ENCODE data around the gene FGR.

Gene FGR

DNA sequence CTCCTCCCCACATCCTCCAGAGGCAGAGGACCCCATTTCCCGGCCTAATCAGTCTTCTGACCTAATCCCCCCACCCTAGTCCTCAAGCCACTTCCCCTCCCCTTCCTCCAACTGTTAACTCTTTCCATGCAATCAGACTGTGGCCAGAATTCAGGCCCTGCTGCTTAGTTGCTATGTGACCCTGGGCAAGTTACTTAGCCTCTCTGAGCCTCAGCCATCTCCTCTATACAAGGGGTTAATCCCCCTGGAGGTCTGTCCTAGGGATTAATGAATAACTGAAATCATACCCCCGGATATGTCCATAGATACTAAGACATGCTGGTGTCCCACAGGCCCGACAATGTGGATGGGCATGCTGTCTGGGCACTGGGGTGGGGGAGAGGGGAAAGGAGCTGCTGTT lies 49.3 kb downstream of the FGR start:
- DNase-seq, result no peak

DNA sequence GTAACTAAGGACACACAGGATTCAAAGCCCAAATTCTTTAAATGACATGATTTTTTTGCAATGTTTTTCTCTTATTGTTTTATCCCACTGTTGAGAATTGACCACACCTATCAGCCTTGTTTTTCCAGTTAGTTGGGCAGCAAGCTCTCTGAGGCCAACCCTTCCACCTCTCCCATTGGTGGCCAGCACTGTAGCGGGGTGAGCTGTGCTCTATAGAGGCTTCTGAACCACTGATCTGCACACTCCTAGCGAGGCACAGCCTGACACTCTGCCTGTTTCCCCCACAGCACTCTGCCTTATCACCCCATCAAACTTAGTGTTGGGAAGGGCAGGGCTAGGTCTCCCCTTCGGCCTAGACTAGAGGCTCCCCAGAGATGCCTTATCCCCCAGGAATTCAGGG lies 50.5 kb downstream of the FGR start:
- no peak for DNase-seq

DNA sequence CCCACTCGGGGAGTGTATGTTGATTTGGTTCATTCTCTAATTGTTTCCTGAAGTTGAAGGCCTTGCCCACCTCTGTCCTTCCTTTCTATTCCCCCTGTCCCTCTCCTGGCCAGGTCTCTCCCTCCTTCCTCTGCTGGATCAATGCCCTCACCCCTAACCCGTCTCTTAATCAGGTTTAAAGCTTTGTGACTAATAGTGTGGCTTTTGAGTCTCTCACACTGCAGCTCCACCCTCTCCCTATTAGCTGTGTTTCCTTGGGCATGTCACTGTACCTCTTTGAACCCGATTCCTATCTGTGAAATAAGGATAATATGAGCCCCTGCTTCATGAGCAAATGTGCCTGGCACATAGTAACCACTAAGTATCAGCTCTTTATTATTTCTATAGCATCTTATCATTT lies 51.5 kb downstream of the FGR start:
- DNase-seq, result no peak

DNA sequence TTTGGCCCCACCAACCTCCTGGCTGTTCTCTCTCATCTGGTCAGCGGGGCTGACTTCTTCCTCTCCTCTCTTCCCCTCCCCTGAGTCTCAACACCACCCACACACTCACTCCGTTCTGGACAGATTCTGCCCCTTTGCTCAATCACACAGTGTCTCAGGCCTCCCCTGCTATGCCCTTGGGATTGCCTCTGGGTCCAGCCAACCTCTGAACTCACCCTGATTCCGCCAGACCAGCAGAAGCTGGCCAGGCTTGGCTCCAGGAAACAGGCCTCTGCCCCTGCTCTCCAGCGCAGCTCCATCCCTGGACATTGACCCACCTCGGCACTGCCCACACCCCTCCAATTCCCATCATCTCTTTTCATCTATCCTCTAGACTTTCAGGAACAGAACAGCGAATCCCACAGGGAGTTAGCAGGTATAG lies 53.2 kb downstream of the FGR start:
- no peak for DNase-seq

DNA sequence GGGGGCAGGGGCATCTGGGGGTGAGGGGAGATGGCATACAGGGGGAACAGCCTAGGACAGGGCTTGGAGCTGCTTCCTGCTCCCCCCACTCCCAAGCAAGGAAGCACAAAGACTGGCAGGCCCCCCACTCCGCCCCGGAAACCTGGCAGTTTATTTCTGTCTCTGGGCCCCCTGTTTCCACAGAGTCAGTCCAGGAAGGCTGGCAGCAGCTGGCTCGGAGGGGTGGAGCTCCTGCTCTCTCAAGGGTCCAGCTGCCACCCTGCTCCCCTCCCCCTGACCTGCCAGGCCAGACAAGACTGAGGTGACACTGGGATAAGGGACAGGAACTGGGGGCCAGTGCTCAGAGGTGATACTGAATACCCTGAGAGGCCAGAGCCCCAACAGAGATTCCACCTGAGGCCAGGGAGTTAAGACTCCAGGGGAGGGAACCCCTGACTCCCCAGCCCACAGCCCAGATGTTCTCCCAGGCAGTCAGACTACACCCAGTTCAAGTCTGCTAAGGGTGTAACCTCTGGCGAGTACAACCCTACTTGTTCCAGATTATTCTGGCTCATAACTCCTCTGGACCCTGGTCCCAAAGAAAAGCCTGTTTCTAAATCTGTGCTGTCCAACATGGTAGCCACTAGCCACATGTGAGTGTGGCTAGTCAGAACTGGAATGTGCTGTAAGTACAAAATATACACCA lies 57.3 kb downstream of the FGR start:
- DNase-seq, result no peak

DNA sequence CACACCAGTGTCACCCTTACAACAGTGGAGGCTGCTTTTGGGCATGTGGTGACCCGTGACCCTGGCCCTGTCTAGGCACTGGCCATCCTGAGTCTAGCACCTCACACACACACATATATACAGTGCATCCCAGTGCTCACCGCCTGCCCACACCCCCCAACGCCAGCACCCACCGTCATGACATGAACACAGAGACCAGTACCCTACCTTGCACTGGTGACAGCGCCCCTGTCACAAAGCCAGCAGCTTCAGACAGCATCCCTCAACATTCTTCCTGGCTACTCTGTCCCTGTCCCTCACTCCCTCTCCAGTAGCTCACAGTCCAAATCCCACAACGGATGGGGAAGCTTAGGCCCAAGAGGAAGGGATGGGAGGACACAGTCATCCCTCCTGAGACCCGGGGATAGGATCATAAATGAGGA lies 58.2 kb downstream of the FGR start:
- DNase-seq, result no peak

DNA sequence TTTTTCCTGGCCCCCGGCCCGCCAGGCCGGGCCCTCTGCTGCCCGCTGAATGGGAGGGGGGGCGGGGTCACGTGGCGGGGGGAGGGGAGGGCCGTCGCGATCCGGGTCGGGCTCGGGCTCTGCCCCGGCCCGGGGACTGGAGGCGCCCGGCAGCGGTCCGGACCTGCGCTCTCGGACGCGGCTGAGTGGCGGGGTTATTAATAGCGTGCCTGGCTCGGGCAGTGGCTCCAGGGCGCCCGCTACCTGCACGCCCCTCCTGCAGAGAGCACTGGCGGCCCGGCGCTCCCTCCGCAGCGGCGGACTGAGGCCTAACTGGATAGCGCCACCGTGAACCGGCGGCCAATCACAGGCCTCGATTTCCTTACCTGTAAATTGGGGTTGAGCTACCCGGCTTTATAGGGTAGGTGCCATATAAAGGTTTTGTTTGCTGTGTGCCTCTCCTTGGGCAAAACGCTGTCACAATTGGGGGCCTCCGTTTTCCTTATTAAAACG lies 59.1 kb downstream of the FGR start:
- no peak for DNase-seq

DNA sequence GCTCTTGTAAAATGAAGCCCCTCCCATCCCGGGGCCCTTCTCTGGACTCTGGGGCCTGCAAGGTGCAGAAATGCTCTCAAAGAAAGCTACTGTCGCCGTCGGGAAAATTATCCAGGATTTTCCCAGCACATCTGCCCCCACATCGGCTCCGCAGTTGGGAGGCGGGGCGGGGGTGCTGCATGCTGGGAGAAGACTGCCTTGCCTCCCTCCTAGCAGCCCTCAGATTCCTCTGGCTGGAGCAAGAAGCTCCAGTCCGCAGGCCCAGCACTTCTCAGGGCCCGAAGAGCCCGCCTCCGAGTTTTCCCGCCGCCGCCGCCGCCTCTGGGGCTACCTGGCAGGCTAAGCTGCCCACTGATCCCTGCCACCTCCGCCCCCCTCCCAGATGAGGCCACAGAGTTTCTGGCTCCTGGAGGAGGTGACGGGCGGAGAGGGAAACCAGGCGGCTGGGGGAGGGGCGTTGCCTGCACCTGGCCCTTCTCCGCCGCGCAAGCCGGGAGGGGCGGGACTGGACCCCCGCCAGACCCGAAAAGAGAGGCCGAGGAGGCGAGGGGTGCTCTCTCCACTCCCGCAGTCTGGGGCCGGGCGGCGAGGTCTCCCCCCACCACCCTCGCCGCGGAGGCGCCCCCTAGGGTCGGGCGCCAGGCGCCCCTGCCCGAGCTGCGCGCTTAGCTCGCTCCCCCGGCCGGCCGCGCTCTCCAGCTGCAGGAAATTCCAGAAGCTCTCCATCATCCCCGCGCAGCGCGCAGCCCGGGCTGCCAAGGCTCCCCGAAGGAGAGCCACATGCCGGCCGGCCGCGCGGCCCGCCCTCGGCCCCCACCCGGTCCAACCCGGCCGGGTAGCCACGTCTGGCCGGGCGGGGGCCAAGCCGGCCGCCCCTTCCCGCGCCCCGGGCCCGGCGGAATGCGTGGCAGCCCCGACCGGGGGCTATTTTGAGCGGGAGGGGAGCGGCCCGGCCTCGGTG lies 59.8 kb downstream of the FGR start:
- no peak for DNase-seq

DNA sequence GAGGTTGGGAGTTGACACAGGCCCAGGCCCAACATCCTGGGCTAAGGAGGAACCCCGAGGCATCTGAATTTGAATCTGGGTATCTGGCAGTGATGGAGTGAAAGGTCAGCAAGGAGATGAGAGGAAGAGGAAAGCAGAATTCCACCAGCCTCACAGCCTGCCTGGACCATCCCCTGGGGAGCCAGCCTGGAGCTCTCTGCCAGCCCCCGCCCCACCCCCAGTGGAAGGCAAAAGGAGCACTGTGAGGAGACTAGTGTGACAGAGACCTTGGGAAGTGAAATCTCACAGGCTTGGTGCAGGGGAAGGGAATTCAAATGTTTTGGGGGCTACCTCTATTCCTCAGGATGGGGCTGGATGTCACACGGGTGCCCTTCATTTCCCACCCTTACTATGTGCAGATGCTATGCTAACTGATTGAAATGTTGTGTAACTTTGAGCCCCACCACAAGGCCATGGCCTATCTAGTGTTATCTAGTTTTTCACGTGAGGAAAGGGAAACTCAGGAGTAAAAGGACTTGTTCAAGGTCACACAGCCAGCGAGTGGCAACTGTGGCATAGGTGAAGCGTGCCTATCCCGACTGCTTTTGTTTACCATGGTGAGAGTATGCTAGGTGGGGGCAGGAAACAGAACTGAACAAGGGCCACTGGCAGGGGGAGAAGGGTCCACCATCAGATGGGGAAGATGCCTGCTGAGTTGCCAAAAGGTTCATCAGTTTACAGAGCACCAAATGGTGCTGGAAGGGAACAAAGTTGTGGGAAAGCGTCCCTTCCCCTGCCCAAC lies 60.8 kb downstream of the FGR start:
- DNase-seq, result no peak

DNA sequence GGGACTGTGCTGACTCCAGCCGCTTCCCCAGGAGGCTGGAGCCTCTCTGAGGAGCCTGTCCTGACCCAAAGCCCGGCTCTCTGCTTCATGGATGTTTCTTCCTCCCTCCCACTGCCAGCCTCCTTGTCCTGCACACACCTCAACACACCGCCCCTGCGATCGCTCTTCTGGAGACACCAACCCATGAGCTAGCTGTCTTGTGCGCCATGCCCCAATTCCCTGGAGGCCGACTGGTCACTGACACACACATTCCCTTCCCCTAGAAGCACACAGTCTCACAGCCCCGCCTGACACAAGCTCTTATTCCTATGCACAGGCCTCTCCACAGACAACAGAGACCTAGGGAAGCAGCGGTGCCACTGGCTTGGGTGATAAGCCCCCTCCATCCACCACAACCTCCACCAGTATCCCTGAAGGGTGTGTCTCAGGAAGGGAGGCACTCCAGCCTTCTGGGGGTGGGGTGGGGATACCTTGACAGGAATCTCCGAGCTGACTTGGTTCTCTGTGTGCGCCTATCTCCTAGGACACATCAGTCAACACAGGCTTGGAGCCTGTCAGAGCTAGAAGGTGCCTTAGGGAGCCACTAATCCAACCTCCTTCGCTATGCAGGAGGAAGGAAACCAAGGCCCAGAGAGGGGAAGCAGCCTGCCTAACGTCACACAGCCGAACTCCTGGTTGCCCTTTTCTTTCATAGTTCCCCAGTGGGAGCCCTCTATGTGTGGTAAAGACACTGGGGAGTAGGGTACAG lies 62.1 kb downstream of the FGR start:
- DNase-seq, result no peak

DNA sequence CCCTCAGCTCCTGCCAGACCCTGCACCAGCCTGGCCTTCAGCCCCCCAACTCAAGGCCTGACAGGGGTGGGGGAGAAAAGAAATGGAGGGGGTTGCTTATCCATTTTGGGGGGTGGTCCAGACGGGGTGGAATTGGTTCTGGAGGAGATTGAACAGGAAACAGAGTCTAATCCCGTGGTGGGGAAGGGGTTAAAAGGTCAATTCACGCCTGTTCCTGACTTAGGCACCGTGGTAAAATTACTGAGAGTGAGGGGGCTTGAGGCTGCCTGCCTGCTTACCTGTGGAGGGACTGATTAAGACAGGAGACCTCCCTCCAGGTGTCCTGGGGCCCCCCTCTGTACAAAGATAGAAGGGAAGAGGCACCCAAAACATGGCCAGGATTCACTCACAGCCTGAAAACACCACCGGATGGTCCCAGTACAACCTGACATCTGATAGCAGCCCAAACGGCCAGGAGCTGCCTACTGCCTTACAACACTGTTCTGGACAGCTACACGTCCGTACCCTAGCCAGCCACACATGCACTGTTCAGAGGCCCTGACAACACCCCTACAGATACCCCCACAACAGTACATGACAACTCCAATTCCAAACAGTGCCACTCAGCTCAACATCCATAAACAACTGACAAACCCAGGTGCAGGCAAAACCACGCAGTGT lies 62.8 kb downstream of the FGR start:
- DNase-seq, result no peak

DNA sequence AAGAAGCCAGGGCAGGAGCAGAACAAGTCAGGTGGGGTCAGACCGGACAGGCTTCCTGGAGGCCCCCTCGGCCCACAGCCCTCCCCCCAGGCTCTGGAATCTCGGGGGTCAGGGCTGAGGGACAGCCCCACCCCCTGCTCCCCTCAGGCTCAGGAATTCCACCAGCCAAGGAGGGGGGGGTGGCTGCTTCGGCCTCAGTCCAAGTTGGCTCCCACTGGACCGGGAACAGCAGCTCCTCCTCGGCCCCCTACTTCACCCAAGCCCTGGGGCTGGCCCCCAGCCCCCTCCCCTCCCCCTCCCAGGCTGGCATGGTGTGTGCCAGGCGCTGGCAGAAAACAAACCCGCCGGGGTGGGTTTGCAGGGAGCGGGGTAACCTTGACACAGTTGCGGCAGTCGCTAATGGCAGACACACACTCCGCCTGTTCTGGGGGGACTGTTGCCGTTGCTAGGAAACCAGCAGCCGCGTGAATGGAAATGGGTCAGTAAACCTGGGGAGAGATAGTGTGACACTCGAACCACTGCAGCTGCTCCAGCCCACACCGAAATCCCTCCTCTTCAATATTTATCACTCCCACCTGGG lies 63.5 kb downstream of the FGR start:
- no peak for DNase-seq

DNA sequence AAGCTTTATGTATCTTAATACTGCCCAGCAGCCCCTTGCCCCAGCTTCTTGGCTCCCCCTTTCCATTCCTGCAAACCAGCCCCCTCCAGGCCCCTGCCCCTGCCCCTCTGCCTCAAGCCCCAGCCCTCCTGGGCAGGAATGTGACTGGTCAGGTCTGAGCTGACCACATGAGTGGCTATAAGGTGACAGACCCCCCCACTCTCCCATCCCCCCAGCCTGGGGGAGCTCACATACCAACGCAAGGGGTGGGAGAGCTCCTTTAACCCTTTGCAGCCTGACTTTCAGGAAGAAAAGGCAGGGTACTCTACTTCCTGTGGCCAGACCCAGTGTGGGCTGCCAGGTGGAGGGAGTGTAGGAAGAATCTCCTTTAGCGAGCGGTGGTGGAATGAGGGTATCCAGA lies 64.2 kb downstream of the FGR start:
- no peak for DNase-seq

DNA sequence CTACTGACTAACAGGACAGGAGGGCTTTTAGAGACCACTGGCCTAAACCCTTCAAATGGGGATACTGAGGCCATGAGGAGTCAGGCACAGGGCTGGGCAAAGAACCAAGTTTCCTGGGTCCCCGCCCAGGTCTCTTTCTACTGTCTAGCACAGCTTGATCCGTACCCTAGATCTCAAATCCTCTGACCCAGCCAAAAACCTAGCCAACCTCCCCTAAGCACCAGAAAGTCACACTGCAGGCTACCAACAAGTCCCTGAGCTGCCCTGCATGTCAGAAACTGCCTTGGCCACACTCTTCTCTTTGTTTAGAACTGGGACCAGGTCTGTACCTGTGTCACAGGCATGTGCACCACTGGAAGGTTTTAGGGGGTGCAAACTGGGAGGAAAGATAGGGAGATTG lies 64.6 kb downstream of the FGR start:
- no peak for DNase-seq

DNA sequence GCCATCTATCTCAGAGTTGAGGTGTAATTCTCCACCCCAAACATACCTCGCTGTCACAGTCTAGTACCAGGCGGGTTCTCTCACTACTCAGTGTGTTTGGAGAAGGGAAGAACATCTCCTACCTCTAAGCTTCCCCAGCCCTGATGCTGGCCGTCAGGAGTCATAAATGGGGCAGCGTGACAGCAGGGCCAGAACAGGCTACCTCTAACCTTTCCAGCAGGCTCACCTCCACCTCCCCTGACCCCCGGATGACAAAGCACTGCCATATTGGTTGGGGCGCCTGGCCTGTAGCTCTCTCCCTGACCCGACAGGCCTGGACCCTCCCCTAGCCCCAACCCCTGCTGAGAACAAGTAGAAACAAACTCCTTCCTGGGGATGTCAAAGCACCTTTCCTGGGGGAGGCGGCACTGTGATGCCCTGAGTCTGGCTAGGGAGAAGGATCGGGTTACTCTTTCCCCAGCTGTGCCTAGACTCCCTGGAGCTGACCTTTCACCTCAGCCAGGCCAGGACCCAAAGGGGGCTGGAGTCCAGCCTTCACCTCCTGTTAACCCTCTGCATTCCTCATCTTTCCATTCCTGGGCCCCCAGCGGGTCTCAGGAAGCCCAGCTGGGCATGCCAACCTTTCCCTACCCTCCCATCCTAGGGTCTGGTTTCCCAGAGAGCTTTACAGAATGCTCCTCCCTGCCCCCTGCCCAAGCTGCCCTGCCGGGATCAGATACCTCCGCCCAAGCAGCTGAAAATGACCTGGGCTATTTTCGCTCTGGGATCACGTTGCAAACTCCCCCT lies 65.3 kb downstream of the FGR start:
- no peak for DNase-seq

DNA sequence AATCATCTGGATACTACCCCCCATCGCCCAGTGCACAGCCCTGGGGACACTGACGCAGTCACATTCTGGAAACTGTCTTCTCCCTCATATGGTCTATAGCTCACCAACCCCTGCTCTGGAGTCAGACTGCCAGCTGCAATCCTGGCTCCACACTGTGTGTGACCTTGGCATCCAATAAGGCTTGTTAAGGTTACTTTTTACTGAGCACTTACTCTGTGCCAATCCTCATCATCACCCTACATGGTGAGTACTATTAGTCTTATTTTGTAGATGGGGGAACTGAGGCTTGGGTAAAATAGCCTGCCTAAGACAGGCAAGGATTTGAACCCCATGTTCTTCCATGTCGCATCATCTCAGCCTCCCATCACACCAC lies 65.9 kb downstream of the FGR start:
- DNase-seq, result no peak

DNA sequence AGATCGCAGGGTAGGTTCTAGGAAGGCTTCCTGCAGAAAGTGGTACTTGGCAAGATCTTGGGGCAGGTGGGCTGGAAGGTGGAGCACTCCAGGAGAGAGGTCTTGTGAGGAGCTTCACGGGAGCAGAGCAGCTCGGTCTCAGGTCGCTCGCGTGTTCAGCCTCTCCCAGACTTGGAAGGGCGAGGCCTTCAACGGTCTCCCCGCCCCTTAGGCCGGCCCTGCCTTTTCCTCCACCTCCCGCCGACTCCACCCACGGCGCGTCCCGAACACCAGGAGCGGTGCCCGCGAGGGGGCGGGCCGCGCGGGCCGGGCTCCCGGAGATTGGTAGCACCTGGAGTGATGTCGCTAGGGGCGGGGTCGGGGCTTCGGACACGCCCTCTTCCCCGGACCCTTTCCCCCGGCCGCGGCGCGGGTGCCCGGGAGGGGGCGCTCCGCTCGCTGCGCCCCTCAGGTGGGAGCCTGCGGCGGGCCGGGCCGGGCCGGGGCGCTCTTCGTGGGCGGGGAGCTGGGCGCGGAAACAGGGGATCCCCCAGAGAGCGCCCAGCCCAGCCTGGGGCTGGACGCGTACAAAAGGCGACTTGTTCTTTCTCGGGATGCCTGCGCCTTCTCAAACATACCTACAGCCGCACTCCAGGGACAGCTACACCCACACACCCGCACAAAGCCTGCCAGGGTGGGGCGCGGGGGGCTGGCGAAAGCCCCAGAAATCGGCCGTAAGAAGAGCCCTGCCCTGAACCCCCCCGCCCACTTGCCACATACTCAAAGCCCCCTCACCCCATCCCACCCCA lies 66.5 kb downstream of the FGR start:
- DNase-seq, result peak; percentile 54 to 88 (median 70)

DNA sequence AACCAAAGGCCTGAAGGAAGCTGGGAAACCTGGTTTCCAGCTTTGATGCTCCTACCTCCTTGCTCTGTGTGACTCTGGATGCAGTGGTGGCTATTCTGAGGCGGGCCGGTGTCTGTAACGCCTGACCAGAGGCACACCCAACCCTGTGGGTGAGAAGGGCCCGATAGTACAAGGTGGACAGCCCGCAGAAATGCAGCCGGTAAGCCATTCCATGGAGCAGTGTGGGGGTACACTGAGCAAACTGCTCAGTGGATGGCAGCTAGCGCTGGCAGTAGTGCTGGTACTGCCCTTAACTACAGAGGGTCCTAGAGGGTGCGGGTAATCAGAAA lies 67.0 kb downstream of the FGR start:
- no peak for DNase-seq

DNA sequence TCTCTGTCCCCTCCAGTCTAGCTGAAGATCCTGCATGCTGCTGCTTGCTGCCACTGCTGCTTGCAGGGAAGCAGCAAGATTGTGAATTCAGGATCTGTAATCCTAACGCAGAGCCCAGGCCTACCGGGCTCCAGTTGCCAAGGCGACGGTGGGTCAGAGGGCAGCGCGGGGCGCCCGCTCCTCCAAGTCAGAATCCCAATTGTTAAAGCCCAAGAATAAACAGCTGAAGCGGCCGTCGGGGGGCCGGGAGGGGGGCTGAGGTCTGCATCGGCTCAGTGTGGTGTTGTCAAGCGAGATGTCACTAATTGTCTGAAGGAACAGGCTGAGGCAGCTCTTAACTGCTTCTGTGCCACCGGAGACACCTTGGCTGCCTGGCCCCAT lies 67.8 kb downstream of the FGR start:
- no peak for DNase-seq

DNA sequence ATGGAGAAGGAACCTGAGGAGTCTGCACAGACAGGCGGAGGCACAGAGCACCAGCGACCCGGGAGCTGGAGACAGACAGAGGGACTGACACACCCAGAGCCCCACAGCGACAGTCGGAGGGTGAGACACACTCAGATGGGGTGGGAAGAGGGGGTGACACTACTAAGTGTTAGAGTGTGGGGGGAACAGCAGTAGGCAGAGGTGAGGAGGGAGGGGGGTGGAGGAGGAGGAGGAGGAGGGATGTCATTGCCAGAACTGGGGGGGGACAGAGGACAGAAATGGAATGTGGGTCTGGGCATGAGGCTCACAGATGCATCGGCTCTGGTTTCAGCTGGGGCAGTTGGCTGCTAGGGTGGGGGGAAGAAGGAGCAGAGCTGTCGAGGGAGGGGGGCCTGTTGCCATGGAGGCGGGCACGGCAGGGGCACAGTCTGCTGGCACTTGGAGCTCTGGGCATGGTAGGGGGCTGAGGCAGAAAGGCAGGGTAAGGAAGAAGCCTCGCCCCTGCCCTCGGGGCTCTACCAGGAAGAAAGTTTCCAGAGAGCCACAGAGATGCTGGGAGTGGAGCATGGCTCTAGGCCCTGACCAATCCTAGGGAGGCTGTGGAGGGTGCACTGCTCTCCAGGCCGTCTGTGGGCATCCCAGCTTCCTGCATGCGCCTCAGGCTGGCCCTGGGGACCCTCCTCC lies 68.4 kb downstream of the FGR start:
- DNase-seq, result no peak

Data from activated naive CD4-positive, alpha-beta T cell (primary cell).